Naive thymus-derived CD4-positive, alpha-beta T cell (primary cell): Measurements from ENCODE around the gene NTM. TPM values are rescaled to one million over a fixed set of nuclear protein-coding genes. Genes with fewer than 3 reads are reported as not detected.

ENCODE experiments used
- ATAC-seq: fragments of 150-1000 bp; cut with Tn5 transposase; 2 replicates; pipeline ENCODE4 v1.10.0; 2021; ENCODE audit warnings: mild to moderate bottlenecking, moderate library complexity
- CTCF ChIA-PET: fragments of 350-600 bp; sonication (Branson Sonifier 250); formaldehyde crosslinking; loops from one replicate; lab custom pipeline; 2021; ENCODE audit warnings: antibody characterized with exemption; lab: Charles Lee
- POLR2A ChIA-PET: fragments of 350-600 bp; sonication (Branson Sonifier 250); formaldehyde crosslinking; loops from one replicate; lab custom pipeline; 2021; ENCODE audit warnings: antibody characterized with exemption, inconsistent platforms; lab: Charles Lee
- DNase-seq, 9 donors: peaks; one replicate each; pipeline versions ENCODE4 v3.0.0 to v3.0.0-alpha.2; 2020 to 2022; ENCODE audit warnings: mixed read lengths in 1 of 9
- H3K27ac ChIP-seq: one replicate; pipeline ENCODE4 v1.7.0; 2013; ENCODE audit warnings: mild to moderate bottlenecking, low read depth, low read length, moderate library complexity
- H3K27me3 ChIP-seq, 2 donors: one replicate each; pipeline ENCODE4 v1.7.0; 2013; ENCODE audit warnings: low read length in 2 of 2, mild to moderate bottlenecking in 2 of 2, moderate library complexity in 2 of 2; ENCODE audit not compliant: control insufficient read depth in 2 of 2, insufficient read depth in 2 of 2
- H3K36me3 ChIP-seq, 3 experiments: 1 replicate in 2 of 3; 2 replicates in 1 of 3; pipeline ENCODE4 v1.7.0; 2013; ENCODE audit warnings: low read length in 3 of 3, mild to moderate bottlenecking in 3 of 3, moderate library complexity in 1 of 3; ENCODE audit not compliant: insufficient read depth in 3 of 3, control insufficient read depth in 2 of 3
- H3K4me1 ChIP-seq, 2 donors: one replicate each; pipeline ENCODE4 v1.7.0; 2013; ENCODE audit warnings: low read length in 2 of 2, mild to moderate bottlenecking in 2 of 2, moderate library complexity in 1 of 2; ENCODE audit not compliant: control insufficient read depth in 2 of 2, insufficient read depth in 2 of 2
- H3K4me3 ChIP-seq: 2 replicates; pipeline ENCODE4 v1.7.0; 2013; ENCODE audit warnings: mild to moderate bottlenecking, low read length
- H3K9me3 ChIP-seq, 3 experiments: 1 replicate in 2 of 3; 2 replicates in 1 of 3; pipeline ENCODE4 v1.7.0; 2013; ENCODE audit warnings: low read length in 3 of 3; ENCODE audit not compliant: control insufficient read depth in 2 of 3
- H3K27ac Mint-ChIP-seq, 9 donors: one replicate each; pipeline ENCODE4 v1.8.0; 2020 to 2022; ENCODE audit warnings: mixed read lengths in 9 of 9, mild to moderate bottlenecking in 8 of 9, moderate library complexity in 5 of 9, inconsistent platforms in 2 of 9
- H3K27me3 Mint-ChIP-seq, 5 donors: one replicate each; pipeline ENCODE4 v1.8.0; 2021 to 2022; ENCODE audit warnings: mixed read lengths in 5 of 5, mild to moderate bottlenecking in 1 of 5
- H3K36me3 Mint-ChIP-seq, 5 donors: one replicate each; pipeline ENCODE4 v1.8.0; 2020 to 2022; ENCODE audit warnings: mixed read lengths in 5 of 5, mild to moderate bottlenecking in 3 of 5, inconsistent platforms in 1 of 5
- H3K4me1 Mint-ChIP-seq, 7 donors: one replicate each; pipeline ENCODE4 v1.8.0; 2020 to 2022; ENCODE audit warnings: mixed read lengths in 7 of 7, mild to moderate bottlenecking in 3 of 7, inconsistent platforms in 1 of 7
- H3K4me3 Mint-ChIP-seq, 10 donors: one replicate each; pipeline ENCODE4 v1.8.0; 2020 to 2022; ENCODE audit warnings: mild to moderate bottlenecking in 10 of 10, mixed read lengths in 10 of 10, moderate library complexity in 6 of 10, inconsistent platforms in 2 of 10
- H3K9me3 Mint-ChIP-seq, 11 donors: one replicate each; pipeline ENCODE4 v1.8.0; 2020 to 2022; ENCODE audit warnings: mixed read lengths in 11 of 11, mild to moderate bottlenecking in 4 of 11, inconsistent platforms in 1 of 11, moderate library complexity in 1 of 11
- intact Hi-C, 2 donors: fragments of 100-400 bp; cut with micrococcal nuclease; formaldehyde crosslinking; loops; one replicate each; pipeline ENCODE4 v1.15.1; 2023
- polyA plus RNA-seq, 2 donors: library from polyadenylated mRNA; unstranded; fragments of 300-500 nt; fragmentation: Illumina TruSeq; gene quantifications; one replicate each; pipeline ENCODE4 v1.2.3, GENCODE V29; 2021
- total RNA-seq, 6 experiments: library from RNA in 5 of 6; stranded (reverse) in 5 of 6; gene quantifications; 1 replicate in 5 of 6; 2 replicates in 1 of 6; pipeline ENCODE4 v1.2.3 and lab custom pipeline; 2021 to 2026

The NTM gene
- total and polyA plus RNA-seq, 7 experiments from 2014 or later, result not detected

GRCh38 chr11:132147464-132147863 lies 777.0 kb downstream of the NTM start:
- ATAC-seq, result no peak
- Histone ChIP-seq H3K4me3 (no peak overlapping the region), H3K4me1 (no peaks in the 10 kb centered on the region), H3K9me3 (no peaks in the 10 kb centered on the region), H3K27me3 (no peaks in the 10 kb centered on the region), H3K36me3 (no peaks in the 10 kb centered on the region), H3K27ac (no peak overlapping the region)
- peaks cover 0 to 4% (median 0%) of the 10 kb centered on the region in 11 donors for H3K9me3 Mint-ChIP-seq
- POLR2A ChIA-PET, result no interaction called here
- H3K27ac Mint-ChIP-seq, result no peak overlapping the region
- intact Hi-C loops, result no loop called here
- DNase-seq, result no peak
- CTCF ChIA-PET, result no interaction called here
- H3K4me1 Mint-ChIP-seq, result no peaks in the 10 kb centered on the region
- H3K36me3 Mint-ChIP-seq, result no peaks in the 10 kb centered on the region
- H3K27me3 Mint-ChIP-seq, result peaks cover 0 to 6% (median 0%) of the 10 kb centered on the region in 5 donors
- no peak overlapping the region for H3K4me3 Mint-ChIP-seq

GRCh38 chr11:132154781-132155180 lies 784.4 kb downstream of the NTM start:
- H3K4me1 Mint-ChIP-seq, result no peaks in the 10 kb centered on the region
- CTCF ChIA-PET, result no interaction called here
- no peak for DNase-seq
- Histone ChIP-seq H3K27ac (no peak overlapping the region), H3K27me3 (no peaks in the 10 kb centered on the region), H3K4me3 (no peak overlapping the region), H3K9me3 (no peaks in the 10 kb centered on the region), H3K4me1 (no peaks in the 10 kb centered on the region), H3K36me3 (no peaks in the 10 kb centered on the region)
- H3K4me3 Mint-ChIP-seq, result no peak overlapping the region
- POLR2A ChIA-PET, result no interaction called here
- H3K9me3 Mint-ChIP-seq, result peaks cover 0 to 6% (median 0%) of the 10 kb centered on the region in 11 donors
- no peak for ATAC-seq
- no peak overlapping the region for H3K27ac Mint-ChIP-seq
- H3K27me3 Mint-ChIP-seq, result peaks cover 0 to 8% (median 0%) of the 10 kb centered on the region in 5 donors
- intact Hi-C loops, result no loop called here
- H3K36me3 Mint-ChIP-seq, result no peaks in the 10 kb centered on the region

GRCh38 chr11:132158091-132158490 lies 787.7 kb downstream of the NTM start:
- ChIA-PET POLR2A (no interaction called here), CTCF (no interaction called here)
- no peaks in the 10 kb centered on the region for H3K27me3 ChIP-seq
- no peaks in the 10 kb centered on the region for H3K4me1 Mint-ChIP-seq
- no peaks in the 10 kb centered on the region for H3K4me1 ChIP-seq
- DNase-seq (no peak), ATAC-seq (no peak)
- no peaks in the 10 kb centered on the region for H3K36me3 ChIP-seq
- intact Hi-C loops, result no loop called here
- H3K4me3 ChIP-seq, result no peak overlapping the region
- peaks cover 0 to 8% (median 0%) of the 10 kb centered on the region in 5 donors for H3K27me3 Mint-ChIP-seq
- H3K36me3 Mint-ChIP-seq, result no peaks in the 10 kb centered on the region
- no peak overlapping the region for H3K4me3 Mint-ChIP-seq
- peaks cover 0 to 6% (median 1%) of the 10 kb centered on the region in 11 donors for H3K9me3 Mint-ChIP-seq
- no peak overlapping the region for H3K27ac ChIP-seq
- no peaks in the 10 kb centered on the region for H3K9me3 ChIP-seq
- H3K27ac Mint-ChIP-seq, result no peak overlapping the region

- DNase-seq, result no peak
These were observed 788.3 kb downstream of the NTM start for GRCh38 chr11:132158696-132159095.

GRCh38 chr11:132161403-132162078 lies 791.1 kb downstream of the NTM start:
- intact Hi-C loops, result no loop called here
- ChIA-PET CTCF (no interaction called here), POLR2A (interaction anchor here (0.7 kb wide), 1 partner anchor 19 kb away, joined by 3 read pairs; no protein-coding TSS in a partner anchor)
- no peaks in the 10 kb centered on the region for H3K36me3 ChIP-seq
- no peaks in the 10 kb centered on the region for H3K4me1 ChIP-seq
- Mint-ChIP-seq H3K27ac (no peak overlapping the region), H3K36me3 (no peaks in the 10 kb centered on the region), H3K4me3 (no peak overlapping the region), H3K4me1 (no peaks in the 10 kb centered on the region), H3K27me3 (peaks cover 0 to 13% (median 4%) of the 10 kb centered on the region in 5 donors), H3K9me3 (peaks cover 0 to 10% (median 4%) of the 10 kb centered on the region in 11 donors)
- no peak overlapping the region for H3K4me3 ChIP-seq
- no peaks in the 10 kb centered on the region for H3K9me3 ChIP-seq
- H3K27ac ChIP-seq, result no peak overlapping the region
- no peaks in the 10 kb centered on the region for H3K27me3 ChIP-seq
- DNase-seq (no peak), ATAC-seq (no peak)

More at GRCh38 chr11:132158696-132159095, 788.3 kb downstream of the NTM start:
- Histone ChIP-seq H3K4me3 (no peak overlapping the region), H3K36me3 (no peaks in the 10 kb centered on the region), H3K27ac (no peak overlapping the region), H3K27me3 (no peaks in the 10 kb centered on the region), H3K4me1 (no peaks in the 10 kb centered on the region), H3K9me3 (no peaks in the 10 kb centered on the region)
- peaks cover 0 to 6% (median 1%) of the 10 kb centered on the region in 11 donors for H3K9me3 Mint-ChIP-seq
- CTCF ChIA-PET, result no interaction called here
- no peak for ATAC-seq
- intact Hi-C loops, result no loop called here
- H3K4me1 Mint-ChIP-seq, result no peaks in the 10 kb centered on the region
- peaks cover 0 to 8% (median 0%) of the 10 kb centered on the region in 5 donors for H3K27me3 Mint-ChIP-seq
- no peak overlapping the region for H3K27ac Mint-ChIP-seq
- H3K36me3 Mint-ChIP-seq, result no peaks in the 10 kb centered on the region
- POLR2A ChIA-PET, result no interaction called here
- no peak overlapping the region for H3K4me3 Mint-ChIP-seq

GRCh38 chr11:132168344-132168981 lies 798.0 kb downstream of the NTM start:
- H3K9me3 Mint-ChIP-seq, result peaks cover 0 to 24% (median 8%) of the 10 kb centered on the region in 11 donors
- ATAC-seq (no peak), DNase-seq (no peak)
- POLR2A ChIA-PET, result interaction anchor here (0.5 kb wide), 1 partner anchor 1503 kb away, joined by 5 read pairs; no protein-coding TSS in a partner anchor
- H3K4me3 ChIP-seq, result no peak overlapping the region
- peaks cover 0 to 6% (median 4%) of the 10 kb centered on the region in 5 donors for H3K27me3 Mint-ChIP-seq
- H3K4me3 Mint-ChIP-seq, result no peak overlapping the region
- no peaks in the 10 kb centered on the region for H3K9me3 ChIP-seq
- H3K4me1 Mint-ChIP-seq, result no peaks in the 10 kb centered on the region
- no peaks in the 10 kb centered on the region for H3K36me3 ChIP-seq
- CTCF ChIA-PET, result no interaction called here
- H3K4me1 ChIP-seq, result no peaks in the 10 kb centered on the region
- no peak overlapping the region for H3K27ac ChIP-seq
- intact Hi-C loops, result no loop called here
- no peaks in the 10 kb centered on the region for H3K27me3 ChIP-seq
- no peaks in the 10 kb centered on the region for H3K36me3 Mint-ChIP-seq
- H3K27ac Mint-ChIP-seq, result no peak overlapping the region
